NT2/D1 (cell line): Measurements from ENCODE around the gene ACMSD.
"Not testable (repeated sequence)": the region's sequence is repeated elsewhere in the genome, so short reads cannot be mapped to it uniquely, and the experiment has no call there.

Experiments used
- DNase-seq: peaks from one replicate; pipeline ENCODE4 v3.0.0-alpha.2; 2011; ENCODE audit warnings: low read depth, low spot score
- H3K27me3 ChIP-seq: 2 replicates; pipeline ENCODE4 v1.6.0; 2011; ENCODE audit warnings: mild to moderate bottlenecking; ENCODE audit not compliant: insufficient read length, insufficient read depth
- H3K36me3 ChIP-seq: 2 replicates; pipeline ENCODE4 v1.6.1; 2011; ENCODE audit warnings: mild to moderate bottlenecking, low read length, mixed read lengths; ENCODE audit not compliant: insufficient read depth, insufficient read length
- H3K4me1 ChIP-seq: 2 replicates; pipeline ENCODE4 v1.5.1; 2011; ENCODE audit not compliant: insufficient read depth, insufficient read length
- H3K4me3 ChIP-seq: 2 replicates; pipeline ENCODE4 v1.5.1; 2011; ENCODE audit warnings: low read depth; ENCODE audit not compliant: insufficient read length
- H3K9ac ChIP-seq: 2 replicates; pipeline ENCODE4 v1.6.0; 2011; ENCODE audit warnings: low read depth; ENCODE audit not compliant: insufficient read length
- H3K9me3 ChIP-seq: 2 replicates; pipeline ENCODE4 v1.5.1; 2011; ENCODE audit warnings: mild to moderate bottlenecking, low read length; ENCODE audit not compliant: insufficient read depth
- SUZ12 ChIP-seq: IDR thresholded peaks from 2 replicates; pipeline ENCODE4 v1.6.1; 2011; ENCODE audit not compliant: insufficient read length, insufficient read depth; ENCODE audit errors: extremely low read depth
- YY1 ChIP-seq: IDR thresholded peaks from 2 replicates; pipeline ENCODE4 v1.6.1; 2011; ENCODE audit not compliant: insufficient read length, insufficient read depth
- ZNF274 ChIP-seq: IDR thresholded peaks from 2 replicates; pipeline ENCODE4 v1.6.1; 2011; ENCODE audit warnings: mild to moderate bottlenecking, low read depth, low read length

ACMSD gene

DNA sequence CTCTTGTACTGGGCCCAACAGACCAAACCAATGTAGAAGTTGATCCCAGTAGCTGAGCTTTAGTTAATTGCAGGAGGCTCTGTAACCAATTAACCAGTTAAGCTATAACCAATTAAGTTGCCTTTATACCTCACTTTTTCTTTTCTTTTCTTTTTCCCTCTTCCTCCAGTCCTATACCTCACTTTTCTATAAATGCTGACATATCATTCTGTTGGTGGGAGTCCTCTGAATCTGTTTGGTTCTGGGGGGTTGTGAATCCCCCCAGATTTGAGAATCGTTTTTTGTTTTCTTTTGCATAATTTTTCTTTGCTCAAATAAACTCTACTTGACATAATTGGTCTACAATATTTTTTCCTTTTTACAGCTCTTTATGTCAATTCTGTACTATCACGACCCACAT, 38.1 kb upstream of the ACMSD start:
- Histone ChIP-seq H3K36me3 (no peaks in the 10 kb centered on the region), H3K9ac (no peak overlapping the region), H3K27me3 (no peaks in the 10 kb centered on the region), H3K4me3 (no peak overlapping the region), H3K4me1 (no peaks in the 10 kb centered on the region), H3K9me3 (peaks cover 16% of the 10 kb centered on the region; the same call in 1 of the 2 replicates)
- no peak for DNase-seq
- TF ChIP-seq ZNF274 = no peak
- TF ChIP-seq SUZ12 = no peak
- no peak for TF ChIP-seq YY1

DNA sequence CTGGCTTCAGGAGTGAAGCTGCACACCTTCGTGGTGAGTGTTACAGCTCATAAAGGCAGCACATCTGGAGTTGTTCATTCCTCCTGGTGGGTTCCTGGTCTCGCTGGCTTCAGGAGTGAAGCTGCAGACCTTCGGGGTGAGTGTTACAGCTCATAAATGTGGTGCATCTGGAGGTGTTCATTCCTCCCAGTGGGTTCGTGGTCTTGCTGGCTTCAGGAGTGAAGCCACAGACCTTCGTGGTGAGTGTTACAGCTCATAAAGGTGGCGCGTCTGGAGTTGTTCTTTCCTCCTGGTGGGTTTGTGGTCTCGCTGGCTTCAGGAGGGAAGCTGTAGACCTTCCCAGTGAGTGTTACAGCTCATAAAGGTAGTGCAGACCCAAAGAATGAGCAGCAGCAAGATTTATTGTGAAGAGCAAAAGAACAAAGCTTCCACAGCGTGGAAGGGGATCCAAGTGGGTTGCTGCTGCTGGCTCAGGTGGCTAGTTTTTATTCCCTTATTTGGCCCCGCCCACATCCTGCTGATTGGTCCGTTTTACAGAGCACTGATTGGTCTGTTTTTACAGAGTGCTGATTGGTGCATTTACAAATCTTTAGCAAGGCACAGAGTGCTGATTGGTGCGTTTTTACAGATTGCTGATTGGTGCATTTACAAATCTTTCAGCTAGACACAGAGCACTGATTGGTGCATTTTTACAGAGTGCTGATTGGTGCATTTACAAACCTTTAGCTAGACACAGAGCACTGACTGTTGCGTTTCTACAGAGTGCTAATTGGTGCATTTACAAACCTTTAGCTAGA, 34.6 kb upstream of the ACMSD start:
- not testable (repeated sequence) for H3K36me3 ChIP-seq, DNase-seq, H3K4me1 ChIP-seq, H3K4me3 ChIP-seq, H3K9ac ChIP-seq, H3K27me3 ChIP-seq
- peaks cover 16% of the 10 kb centered on the region; the same call in 1 of the 2 replicates for H3K9me3 ChIP-seq

GRCh38 chr2:134815741-134816140, 22.7 kb upstream of the ACMSD start:
- no peak for DNase-seq
- Histone ChIP-seq H3K9ac (no peak overlapping the region), H3K4me1 (no peaks in the 10 kb centered on the region), H3K36me3 (no peaks in the 10 kb centered on the region), H3K27me3 (no peaks in the 10 kb centered on the region), H3K9me3 (peaks cover 21% of the 10 kb centered on the region), H3K4me3 (no peak overlapping the region)
- TF ChIP-seq SUZ12 (no peak), ZNF274 (no peak), YY1 (no peak)

- Histone ChIP-seq H3K27me3 (no peaks in the 10 kb centered on the region), H3K9ac (no peak overlapping the region), H3K36me3 (no peaks in the 10 kb centered on the region), H3K4me3 (no peak overlapping the region), H3K9me3 (no peaks in the 10 kb centered on the region), H3K4me1 (no peaks in the 10 kb centered on the region)
- TF ChIP-seq SUZ12 (no peak), ZNF274 (no peak), YY1 (no peak)
- DNase-seq = no peak
Measured at GRCh38 chr2:134818321-134818720, 20.1 kb upstream of the ACMSD start.

DNA sequence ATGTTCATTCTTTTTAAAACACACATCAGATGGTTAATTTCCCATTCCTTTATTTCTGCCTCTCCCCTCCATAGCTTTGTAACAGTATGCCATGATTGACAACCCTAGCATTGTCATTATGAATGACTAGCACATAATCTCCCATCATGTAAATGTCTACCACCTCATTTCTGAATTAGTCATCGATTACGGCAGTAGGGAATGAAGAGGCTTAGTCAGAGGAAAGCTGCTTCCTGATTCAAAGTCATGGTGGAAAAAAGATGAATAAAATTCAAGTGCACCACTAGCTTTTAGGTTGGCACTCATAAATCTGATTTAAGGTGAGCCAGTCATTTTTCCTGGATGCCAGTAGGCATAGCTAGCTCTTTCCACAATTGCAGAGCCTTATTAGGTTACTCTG, 19.1 kb upstream of the ACMSD start:
- no peak for DNase-seq
- H3K4me1 ChIP-seq = no peaks in the 10 kb centered on the region
- no peaks in the 10 kb centered on the region for H3K36me3 ChIP-seq
- H3K4me3 ChIP-seq = no peak overlapping the region
- H3K9ac ChIP-seq = no peak overlapping the region
- TF ChIP-seq ZNF274 = no peak
- no peak for TF ChIP-seq SUZ12
- no peak for TF ChIP-seq YY1
- H3K27me3 ChIP-seq = no peaks in the 10 kb centered on the region
- H3K9me3 ChIP-seq = peaks cover 8% of the 10 kb centered on the region; the same call in 1 of the 2 replicates

DNA sequence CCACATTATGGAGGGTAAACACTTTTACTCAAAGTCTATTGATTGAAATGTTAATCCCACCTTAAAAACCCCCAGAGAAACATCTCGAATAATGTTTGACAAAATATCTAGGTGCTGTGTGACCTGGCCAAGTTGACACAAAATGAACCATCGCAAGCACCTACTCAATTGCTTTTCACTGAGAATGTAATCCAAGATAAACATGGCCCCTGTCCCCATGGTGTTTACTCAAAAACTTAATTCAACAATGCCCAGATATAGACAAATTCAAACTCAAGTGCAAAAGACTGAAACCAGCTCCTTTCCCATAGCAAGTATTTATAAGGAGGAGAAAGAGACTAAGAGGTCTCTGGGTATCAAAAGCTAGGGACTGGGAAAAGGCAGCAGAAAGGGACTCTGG, 15.0 kb upstream of the ACMSD start:
- Histone ChIP-seq H3K36me3 (no peaks in the 10 kb centered on the region), H3K4me1 (no peaks in the 10 kb centered on the region), H3K27me3 (no peaks in the 10 kb centered on the region), H3K9ac (no peak overlapping the region), H3K4me3 (no peak overlapping the region), H3K9me3 (peaks cover 14% of the 10 kb centered on the region; the same call in 1 of the 2 replicates)
- no peak for DNase-seq
- TF ChIP-seq SUZ12 = no peak
- no peak for TF ChIP-seq YY1
- no peak for TF ChIP-seq ZNF274

DNA sequence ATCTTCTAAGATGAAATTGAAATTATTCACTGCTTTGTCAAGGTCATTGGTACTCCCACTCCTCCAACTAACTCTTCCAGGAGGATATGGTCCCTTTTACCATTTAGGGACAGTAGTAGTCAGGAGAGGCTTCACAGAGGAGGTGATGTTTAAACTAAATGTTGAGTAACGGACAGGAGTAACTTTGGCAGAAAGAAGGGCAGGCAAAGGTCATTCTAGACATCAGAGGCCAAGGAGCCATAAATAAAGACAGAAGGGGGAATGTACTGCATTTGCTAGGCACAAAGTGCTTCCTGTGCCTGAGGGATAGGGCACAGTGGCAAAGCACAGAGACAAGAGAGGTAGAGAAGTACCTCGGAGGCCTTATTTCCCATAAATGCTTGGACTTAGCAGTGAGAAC, 14.6 kb upstream of the ACMSD start:
- no peak overlapping the region for H3K4me3 ChIP-seq
- TF ChIP-seq SUZ12 = no peak
- no peak for TF ChIP-seq YY1
- no peak for TF ChIP-seq ZNF274
- no peaks in the 10 kb centered on the region for H3K27me3 ChIP-seq
- no peaks in the 10 kb centered on the region for H3K36me3 ChIP-seq
- DNase-seq = no peak
- no peaks in the 10 kb centered on the region for H3K4me1 ChIP-seq
- no peak overlapping the region for H3K9ac ChIP-seq
- H3K9me3 ChIP-seq = peaks cover 14% of the 10 kb centered on the region; the same call in 1 of the 2 replicates

DNA sequence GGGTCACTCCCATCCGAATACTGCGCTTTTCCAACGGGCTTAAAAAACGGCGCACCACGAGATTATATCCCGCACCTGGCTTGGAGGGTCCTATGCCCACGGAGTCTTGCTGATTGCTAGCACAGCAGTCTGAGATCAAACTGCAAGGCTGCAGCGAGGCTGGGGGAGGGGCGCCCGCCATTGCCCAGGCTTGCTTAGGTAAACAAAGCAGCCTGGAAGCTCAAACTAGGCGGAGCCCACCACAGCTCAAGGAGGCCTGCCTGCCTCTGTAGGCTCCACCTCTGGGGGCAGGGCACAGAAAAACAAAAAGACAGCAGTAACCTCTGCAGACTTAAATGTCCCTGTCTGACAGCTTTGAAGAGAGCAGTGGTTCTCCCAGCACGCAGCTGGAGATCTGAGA, 12.7 kb upstream of the ACMSD start:
- H3K27me3 ChIP-seq, H3K36me3 ChIP-seq, DNase-seq, H3K9ac ChIP-seq, H3K4me1 ChIP-seq: not testable (repeated sequence)
- Histone ChIP-seq H3K4me3 (peak overlapping the region; percentile 22), H3K9me3 (peaks cover 14% of the 10 kb centered on the region; the same call in 1 of the 2 replicates)
